Osteocyte (in vitro differentiated cells): ENCODE results near the gene C16orf82. TPM values are rescaled to one million over a fixed set of nuclear protein-coding genes. Genes with fewer than 3 reads are reported as not detected.
"Not testable (repeated sequence)": the region's sequence is repeated elsewhere in the genome, so short reads cannot be mapped to it uniquely, and the experiment has no call there.

Experiments used
- DNase-seq: peaks from one replicate; pipeline ENCODE4 v3.0.0; 2021; ENCODE audit warnings: mixed read lengths; ENCODE audit not compliant: unreplicated experiment; ENCODE audit errors: extremely low spot score
- H3K27ac Mint-ChIP-seq: one replicate; pipeline ENCODE4 v1.8.0; 2021; ENCODE audit warnings: mild to moderate bottlenecking, mixed read lengths; ENCODE audit not compliant: unreplicated experiment
- H3K27me3 Mint-ChIP-seq: one replicate; pipeline ENCODE4 v1.8.0; 2021; ENCODE audit warnings: mixed read lengths; ENCODE audit not compliant: unreplicated experiment
- H3K36me3 Mint-ChIP-seq: one replicate; pipeline ENCODE4 v1.8.0; 2021; ENCODE audit warnings: mixed read lengths; ENCODE audit not compliant: unreplicated experiment
- H3K4me1 Mint-ChIP-seq: one replicate; pipeline ENCODE4 v1.8.0; 2021; ENCODE audit warnings: mixed read lengths; ENCODE audit not compliant: unreplicated experiment
- H3K4me3 Mint-ChIP-seq: one replicate; pipeline ENCODE4 v1.8.0; 2021; ENCODE audit warnings: mild to moderate bottlenecking, moderate library complexity, mixed read lengths; ENCODE audit not compliant: unreplicated experiment
- H3K9me3 Mint-ChIP-seq: one replicate; pipeline ENCODE4 v1.8.0; 2021; ENCODE audit warnings: mixed read lengths; ENCODE audit not compliant: unreplicated experiment
- CTCF ChIP-seq: fragments of 200-600 bp; sonication (generic); IDR thresholded peaks from 2 replicates; pipeline ENCODE4 v1.5.0; 2021; ENCODE audit warnings: antibody characterized with exemption, mild to moderate bottlenecking, moderate library complexity
- total RNA-seq: library from RNA; stranded (reverse); gene quantifications from 2 replicates; pipeline ENCODE4 v1.2.1, GENCODE V29; 2021

The C16orf82 gene
- total RNA-seq, 1 donor from 2014 or later = not detected

- Mint-ChIP-seq H3K27me3 (peaks cover 2% of the 10 kb centered on the region), H3K4me1 (no peaks in the 10 kb centered on the region), H3K36me3 (no peaks in the 10 kb centered on the region), H3K27ac (no peak overlapping the region), H3K4me3 (no peak overlapping the region), H3K9me3 (no peaks in the 10 kb centered on the region)
- TF ChIP-seq CTCF = no peak
- no peak for DNase-seq
Measured at GRCh38 chr16:27085182-27085581, 18.5 kb downstream of the C16orf82 start.

- DNase-seq, H3K27me3 Mint-ChIP-seq, H3K9me3 Mint-ChIP-seq, H3K4me1 Mint-ChIP-seq, H3K27ac Mint-ChIP-seq, H3K36me3 Mint-ChIP-seq, H3K4me3 Mint-ChIP-seq: not testable (repeated sequence)
Measured at GRCh38 chr16:27086031-27086430, 19.3 kb downstream of the C16orf82 start.

GRCh38 chr16:27088216-27088615, 21.5 kb downstream of the C16orf82 start:
- H3K4me1 Mint-ChIP-seq = no peaks in the 10 kb centered on the region
- H3K27me3 Mint-ChIP-seq = peaks cover 14% of the 10 kb centered on the region
- no peak for DNase-seq
- H3K36me3 Mint-ChIP-seq = no peaks in the 10 kb centered on the region
- H3K9me3 Mint-ChIP-seq = no peaks in the 10 kb centered on the region
- no peak overlapping the region for H3K4me3 Mint-ChIP-seq
- H3K27ac Mint-ChIP-seq = no peak overlapping the region
- no peak for TF ChIP-seq CTCF

- Mint-ChIP-seq H3K27ac (no peak overlapping the region), H3K36me3 (no peaks in the 10 kb centered on the region), H3K27me3 (peaks cover 20% of the 10 kb centered on the region), H3K4me3 (no peak overlapping the region), H3K9me3 (no peaks in the 10 kb centered on the region), H3K4me1 (no peaks in the 10 kb centered on the region)
- TF ChIP-seq CTCF = no peak
- DNase-seq = no peak
Measured at GRCh38 chr16:27096375-27096774, 29.6 kb downstream of the C16orf82 start.

- DNase-seq = no peak
- no peak for TF ChIP-seq CTCF
- Mint-ChIP-seq H3K9me3 (no peaks in the 10 kb centered on the region), H3K36me3 (no peaks in the 10 kb centered on the region), H3K4me3 (no peak overlapping the region), H3K4me1 (no peaks in the 10 kb centered on the region), H3K27ac (no peak overlapping the region), H3K27me3 (peaks cover 11% of the 10 kb centered on the region)
Measured at GRCh38 chr16:27097800-27098230, 31.1 kb downstream of the C16orf82 start.
